IPS-20b (cell line): Measurements from ENCODE around the gene MTCL1.
"Not testable (repeated sequence)": the region's sequence is repeated elsewhere in the genome, so short reads cannot be mapped to it uniquely, and the experiment has no call there.

ENCODE experiments used
- H3K27ac ChIP-seq: one replicate; pipeline ENCODE4 v1.5.1; 2013; ENCODE audit warnings: low read length
- H3K27me3 ChIP-seq: 2 replicates; pipeline ENCODE4 v1.6.1; 2013; ENCODE audit warnings: mild to moderate bottlenecking, low read length, inconsistent platforms; ENCODE audit not compliant: insufficient read depth
- H3K36me3 ChIP-seq: 2 replicates; pipeline ENCODE4 v1.6.1; 2013; ENCODE audit warnings: low read depth, mild to moderate bottlenecking, inconsistent platforms, low read length, moderate library complexity; ENCODE audit not compliant: insufficient read depth
- H3K4me1 ChIP-seq: 2 replicates; pipeline ENCODE4 v1.6.1; 2013; ENCODE audit warnings: mild to moderate bottlenecking, control low read depth, inconsistent platforms, low read length, moderate library complexity; ENCODE audit not compliant: insufficient read depth
- H3K4me3 ChIP-seq: 2 replicates; pipeline ENCODE4 v1.5.1; 2013; ENCODE audit warnings: mild to moderate bottlenecking, low read length, inconsistent platforms
- H3K9ac ChIP-seq: 2 replicates; pipeline ENCODE4 v1.6.1; 2013; ENCODE audit warnings: low read depth, mild to moderate bottlenecking, inconsistent platforms, low read length, moderate library complexity
- H3K9me3 ChIP-seq: 2 replicates; pipeline ENCODE4 v1.6.1; 2013; ENCODE audit warnings: mild to moderate bottlenecking, low read depth, low read length, inconsistent platforms; ENCODE audit not compliant: insufficient read depth

Gene MTCL1

GRCh38 chr18:8751692-8752091 is 46.3 kb downstream of the MTCL1 start:
- no peak overlapping the region for H3K4me3 ChIP-seq

GRCh38 chr18:8752329-8752728 is 47.0 kb downstream of the MTCL1 start:
- no peaks in the 10 kb centered on the region for H3K4me1 ChIP-seq
- H3K4me3 ChIP-seq: no peak overlapping the region
- peaks cover 22% of the 10 kb centered on the region for H3K36me3 ChIP-seq
- H3K9ac ChIP-seq: no peak overlapping the region
- no peaks in the 10 kb centered on the region for H3K27me3 ChIP-seq
- H3K9me3 ChIP-seq: no peaks in the 10 kb centered on the region
- H3K27ac ChIP-seq: no peak overlapping the region

More at GRCh38 chr18:8751692-8752091, 46.3 kb downstream of the MTCL1 start:
- no peak overlapping the region for H3K9ac ChIP-seq
- no peaks in the 10 kb centered on the region for H3K27me3 ChIP-seq
- no peaks in the 10 kb centered on the region for H3K4me1 ChIP-seq
- peaks cover 22% of the 10 kb centered on the region for H3K36me3 ChIP-seq
- H3K27ac ChIP-seq: no peak overlapping the region
- H3K9me3 ChIP-seq: no peaks in the 10 kb centered on the region

- Histone ChIP-seq H3K27me3 (no peaks in the 10 kb centered on the region), H3K27ac (no peak overlapping the region), H3K4me1 (no peaks in the 10 kb centered on the region), H3K9me3 (no peaks in the 10 kb centered on the region), H3K9ac (no peak overlapping the region), H3K36me3 (0 out of 2 replicates have a peak, but pooled peaks cover 5% of the 10 kb centered on the region), H3K4me3 (no peak overlapping the region)
These were observed 49.9 kb downstream of the MTCL1 start for GRCh38 chr18:8754995-8755960.

GRCh38 chr18:8756571-8756970 is 51.2 kb downstream of the MTCL1 start:
- Histone ChIP-seq H3K27me3 (no peaks in the 10 kb centered on the region), H3K9ac (no peak overlapping the region), H3K36me3 (peaks cover 8% of the 10 kb centered on the region; the same call in 1 of the 2 replicates), H3K9me3 (no peaks in the 10 kb centered on the region; the same call in 1 of the 2 replicates), H3K4me3 (no peak overlapping the region), H3K4me1 (no peaks in the 10 kb centered on the region), H3K27ac (no peak overlapping the region)

GRCh38 chr18:8757396-8757997 is 52.1 kb downstream of the MTCL1 start:
- H3K27ac ChIP-seq: no peak overlapping the region
- no peaks in the 10 kb centered on the region for H3K27me3 ChIP-seq
- H3K36me3 ChIP-seq: peaks cover 15% of the 10 kb centered on the region
- no peaks in the 10 kb centered on the region; the same call in 1 of the 2 replicates for H3K9me3 ChIP-seq
- no peaks in the 10 kb centered on the region for H3K4me1 ChIP-seq
- H3K9ac ChIP-seq: no peak overlapping the region
- no peak overlapping the region for H3K4me3 ChIP-seq

GRCh38 chr18:8758466-8758865 is 53.1 kb downstream of the MTCL1 start:
- no peak overlapping the region for H3K27ac ChIP-seq

GRCh38 chr18:8760984-8761383 is 55.6 kb downstream of the MTCL1 start:
- no peak overlapping the region for H3K9ac ChIP-seq
- H3K36me3 ChIP-seq: peaks cover 24% of the 10 kb centered on the region
- H3K27ac ChIP-seq: no peak overlapping the region
- H3K4me1 ChIP-seq: no peaks in the 10 kb centered on the region
- H3K4me3 ChIP-seq: no peak overlapping the region
- H3K9me3 ChIP-seq: no peaks in the 10 kb centered on the region; the same call in 1 of the 2 replicates
- no peaks in the 10 kb centered on the region for H3K27me3 ChIP-seq

More at GRCh38 chr18:8758466-8758865, 53.1 kb downstream of the MTCL1 start:
- Histone ChIP-seq H3K4me1 (no peaks in the 10 kb centered on the region), H3K9me3 (no peaks in the 10 kb centered on the region; the same call in 1 of the 2 replicates), H3K4me3 (no peak overlapping the region), H3K36me3 (peaks cover 21% of the 10 kb centered on the region), H3K9ac (no peak overlapping the region), H3K27me3 (no peaks in the 10 kb centered on the region)

- H3K4me1 ChIP-seq, H3K9ac ChIP-seq, H3K4me3 ChIP-seq, H3K27ac ChIP-seq, H3K27me3 ChIP-seq, H3K9me3 ChIP-seq: not testable (repeated sequence)
- peaks cover 24% of the 10 kb centered on the region for H3K36me3 ChIP-seq
These were observed 56.2 kb downstream of the MTCL1 start for GRCh38 chr18:8761535-8761934.

- H3K9ac ChIP-seq: no peak overlapping the region
- H3K4me3 ChIP-seq: no peak overlapping the region
- H3K36me3 ChIP-seq: peaks cover 24% of the 10 kb centered on the region
- no peak overlapping the region for H3K27ac ChIP-seq
- H3K27me3 ChIP-seq: no peaks in the 10 kb centered on the region
- no peaks in the 10 kb centered on the region; the same call in 1 of the 2 replicates for H3K9me3 ChIP-seq
- H3K4me1 ChIP-seq: no peaks in the 10 kb centered on the region
These were observed 57.6 kb downstream of the MTCL1 start for GRCh38 chr18:8762968-8763367.

GRCh38 chr18:8763611-8764010 is 58.3 kb downstream of the MTCL1 start:
- Histone ChIP-seq H3K9ac (no peak overlapping the region), H3K9me3 (no peaks in the 10 kb centered on the region; the same call in 1 of the 2 replicates), H3K27ac (no peak overlapping the region), H3K4me1 (no peaks in the 10 kb centered on the region), H3K4me3 (no peak overlapping the region), H3K36me3 (peaks cover 24% of the 10 kb centered on the region), H3K27me3 (no peaks in the 10 kb centered on the region)

- no peak overlapping the region for H3K27ac ChIP-seq
- no peaks in the 10 kb centered on the region for H3K4me1 ChIP-seq
- H3K4me3 ChIP-seq: no peak overlapping the region
- H3K36me3 ChIP-seq: peaks cover 24% of the 10 kb centered on the region
- no peaks in the 10 kb centered on the region; the same call in 1 of the 2 replicates for H3K9me3 ChIP-seq
- no peak overlapping the region for H3K9ac ChIP-seq
- no peaks in the 10 kb centered on the region for H3K27me3 ChIP-seq
These were observed 60.6 kb downstream of the MTCL1 start for GRCh38 chr18:8765783-8766463.
